NT2/D1 (cell line): ENCODE results near the gene PABPC3.

Experiments used
- SUZ12 ChIP-seq: IDR thresholded peaks from 2 replicates; pipeline ENCODE4 v1.6.1; 2011; ENCODE audit not compliant: insufficient read length, insufficient read depth; ENCODE audit errors: extremely low read depth
- YY1 ChIP-seq: IDR thresholded peaks from 2 replicates; pipeline ENCODE4 v1.6.1; 2011; ENCODE audit not compliant: insufficient read length, insufficient read depth
- ZNF274 ChIP-seq: IDR thresholded peaks from 2 replicates; pipeline ENCODE4 v1.6.1; 2011; ENCODE audit warnings: mild to moderate bottlenecking, low read depth, low read length

- TF ChIP-seq YY1 (no peak), ZNF274 (no peak), SUZ12 (no peak)
Observed at GRCh38 chr13:25046985-25047511, 48.9 kb upstream of the PABPC3 start.
